T-cell (primary cell): ENCODE measurements around the gene DIPK1B. TPM values are rescaled to one million over a fixed set of nuclear protein-coding genes. Genes with fewer than 3 reads are reported as not detected.
A peak's percentile ranks its signal among the peaks of the same experiment; 100 is the strongest.

Experiments
- ATAC-seq, 4 experiments: fragments of 200-7000 bp in 3 of 4; fragments of 150-1000 bp in 1 of 4; cut with Tn5 transposase; replicated peaks in 1 of 4; 1 replicate in 3 of 4; 2 replicates in 1 of 4; pipeline ENCODE4 v1.10.0; 2021; ENCODE audit warnings: moderate library complexity in 3 of 4, mild to moderate bottlenecking in 2 of 4, moderate number of reproducible peaks in 1 of 4
- CTCF ChIA-PET, 2 donors: fragments of 300-600 bp; sonication (Branson Sonifier 250); formaldehyde crosslinking; loops; one replicate each; lab custom pipeline; 2022; ENCODE audit warnings: antibody characterized with exemption in 2 of 2; lab: Charles Lee
- POLR2A ChIA-PET, 2 donors: fragments of 300-600 bp; sonication (Branson Sonifier 250); formaldehyde crosslinking; loops; one replicate each; lab custom pipeline; 2022; ENCODE audit warnings: antibody characterized with exemption in 2 of 2; lab: Charles Lee
- DNase-seq, 35 experiments: peaks; one replicate each; pipeline versions ENCODE4 v3.0.0 to v3.0.0-alpha.2; 2013 to 2023
- H3K27ac ChIP-seq: one replicate; pipeline ENCODE4 v1.5.1; 2013; ENCODE audit warnings: low read length
- H3K27me3 ChIP-seq, 2 experiments: replicated peaks in 1 of 2; 1 replicate in 1 of 2; 2 replicates in 1 of 2; pipeline versions ENCODE4 v1.6.1 to v1.7.0; 2013; ENCODE audit warnings: low read length in 1 of 2, mixed read lengths in 1 of 2; ENCODE audit not compliant: control insufficient read depth in 2 of 2, insufficient read depth in 2 of 2; ENCODE audit errors: extremely low read depth in 1 of 2
- H3K36me3 ChIP-seq, 2 donors: 1 replicate in 1 of 2; 2 replicates in 1 of 2; pipeline versions ENCODE4 v1.6.1 to v1.7.0; 2013; ENCODE audit warnings: low read length in 1 of 2; ENCODE audit not compliant: control insufficient read depth in 2 of 2, insufficient read depth in 1 of 2; ENCODE audit errors: extremely low read depth in 1 of 2
- H3K4me1 ChIP-seq, 2 experiments: 1 replicate in 1 of 2; 2 replicates in 1 of 2; pipeline versions ENCODE4 v1.6.1 to v1.7.0; 2013; ENCODE audit warnings: low read length in 2 of 2, mixed read lengths in 1 of 2; ENCODE audit not compliant: insufficient read depth in 2 of 2, control insufficient read depth in 1 of 2; ENCODE audit errors: extremely low read depth in 1 of 2
- H3K4me3 ChIP-seq, 2 donors: 1 replicate in 1 of 2; 2 replicates in 1 of 2; pipeline versions ENCODE4 v1.5.1 to v1.7.0; 2013; ENCODE audit warnings: mild to moderate bottlenecking in 2 of 2, low read length in 1 of 2, moderate library complexity in 1 of 2; ENCODE audit not compliant: control insufficient read depth in 1 of 2; ENCODE audit errors: extremely low read depth in 1 of 2
- H3K9me3 ChIP-seq: 2 replicates; pipeline ENCODE4 v1.7.0; 2013
- H3K27ac Mint-ChIP-seq, 2 donors: one replicate each; pipeline ENCODE4 v1.8.0; 2020 to 2021; ENCODE audit warnings: mild to moderate bottlenecking in 2 of 2, mixed read lengths in 2 of 2
- H3K27me3 Mint-ChIP-seq, 2 donors: one replicate each; pipeline ENCODE4 v1.8.0; 2021 to 2022; ENCODE audit warnings: mixed read lengths in 2 of 2
- H3K36me3 Mint-ChIP-seq: one replicate; pipeline ENCODE4 v1.8.0; 2021; ENCODE audit warnings: mixed read lengths
- H3K4me1 Mint-ChIP-seq, 3 donors: one replicate each; pipeline ENCODE4 v1.8.0; 2020 to 2022; ENCODE audit warnings: mixed read lengths in 3 of 3, mild to moderate bottlenecking in 1 of 3
- H3K4me3 Mint-ChIP-seq, 3 donors: one replicate each; pipeline ENCODE4 v1.8.0; 2020 to 2022; ENCODE audit warnings: mild to moderate bottlenecking in 3 of 3, mixed read lengths in 3 of 3, moderate library complexity in 3 of 3
- H3K9me3 Mint-ChIP-seq, 3 donors: one replicate each; pipeline ENCODE4 v1.8.0; 2020 to 2022; ENCODE audit warnings: mixed read lengths in 3 of 3
- WGBS: methylation state at CpG from one replicate; pipeline ENCODE4 v1.1.5; 2013; ENCODE audit warnings: missing lambda C conversion rate; ENCODE audit not compliant: insufficient coverage; 5-methylcytosine and 5-hydroxymethylcytosine counted together
- total RNA-seq, 35 experiments: library from RNA in 6 of 35; stranded (reverse) in 6 of 35; fragments of 120-200 nt in 1 of 35; gene quantifications; one replicate each; pipeline versions ENCODE4 v1.2.1 to v1.2.4 and lab custom pipeline; 2013 to 2026

The DIPK1B gene
- total RNA-seq, 5 donors from 2014 or later (not counting 1 experiment from before 2014, with no cell fraction given), result 0.25 to 2.1 (median 0.77) TPM

DNA sequence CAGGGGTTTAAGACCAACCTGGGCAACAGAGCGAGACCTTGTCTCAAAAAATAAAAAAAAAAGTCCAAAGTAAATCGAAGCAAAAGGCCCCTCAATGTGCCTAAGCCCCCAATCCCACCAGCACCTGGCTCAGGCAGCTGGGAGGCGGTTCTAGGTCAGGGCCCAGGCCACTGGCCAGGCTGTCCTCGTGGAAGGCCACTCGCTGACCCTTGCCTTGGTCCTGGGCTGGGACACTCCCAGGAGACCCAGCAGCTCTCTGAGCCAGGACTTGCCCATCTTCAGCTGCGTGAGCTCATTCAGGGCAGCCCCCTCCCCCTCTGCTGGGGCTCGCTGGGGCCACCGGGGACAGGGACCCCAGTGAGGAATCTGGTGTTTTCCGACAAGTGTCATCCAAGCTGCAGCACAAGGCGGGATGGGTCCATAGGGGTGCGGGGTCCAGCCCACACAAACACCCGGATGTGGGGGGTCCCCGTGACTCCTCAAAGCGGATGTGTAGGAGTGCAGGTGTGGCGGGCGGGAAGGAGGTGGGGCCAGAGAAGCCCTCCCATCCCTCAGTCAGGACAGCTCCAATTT, 29.1 kb upstream of the DIPK1B start:
- Mint-ChIP-seq H3K4me1 (peaks cover 2 to 7% (median 6%) of the 10 kb centered on the region in 3 donors), H3K27me3 (no peaks in the 10 kb centered on the region), H3K36me3 (no peaks in the 10 kb centered on the region), H3K27ac (no peak overlapping the region), H3K9me3 (no peaks in the 10 kb centered on the region), H3K4me3 (no peak overlapping the region)
- H3K27ac ChIP-seq, result no peak overlapping the region
- ATAC-seq (no peak), DNase-seq (no peak)
- WGBS, result 88% methylated on average over 8 of the region's 16 CpGs
- H3K4me1 ChIP-seq, result peaks cover 0 to 20% of the 10 kb centered on the region in 2 experiments
- H3K4me3 ChIP-seq, result no peak overlapping the region
- ChIA-PET POLR2A (no interaction called here), CTCF (interaction anchor here in 1 of 2 donors (1.0 kb wide), 1 partner anchor 12 kb away, joined by 3 read pairs; no protein-coding TSS in a partner anchor)
- no peaks in the 10 kb centered on the region for H3K9me3 ChIP-seq
- H3K27me3 ChIP-seq, result peaks cover 0 to 2% of the 10 kb centered on the region in 2 experiments
- no peaks in the 10 kb centered on the region for H3K36me3 ChIP-seq

DNA sequence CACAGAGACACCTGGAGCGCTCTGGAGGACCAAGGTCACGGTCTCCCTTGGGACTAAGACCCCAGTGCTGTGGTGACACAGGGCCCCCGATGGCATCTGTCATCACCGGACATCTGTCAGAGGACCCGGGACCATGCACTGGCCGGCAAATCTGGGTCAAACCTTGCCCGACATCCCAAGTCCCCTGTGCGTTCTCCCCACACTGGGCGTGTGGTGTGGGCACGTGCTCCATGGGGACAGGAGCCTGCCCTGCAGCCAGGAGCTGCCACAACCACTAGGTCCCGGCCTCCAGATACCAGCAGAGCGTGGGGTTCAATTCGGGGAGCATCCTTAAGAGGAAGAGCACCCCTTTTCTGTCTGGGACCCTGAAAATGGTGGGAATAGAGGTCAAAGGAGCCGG, 28.6 kb upstream of the DIPK1B start:
- H3K36me3 Mint-ChIP-seq, result no peaks in the 10 kb centered on the region
- no peaks in the 10 kb centered on the region for H3K9me3 ChIP-seq
- H3K4me1 Mint-ChIP-seq, result peaks cover 2 to 7% (median 6%) of the 10 kb centered on the region in 3 donors
- H3K27ac ChIP-seq, result no peak overlapping the region
- ATAC-seq (no peak), DNase-seq (no peak)
- no peaks in the 10 kb centered on the region for H3K36me3 ChIP-seq
- ChIA-PET POLR2A (no interaction called here), CTCF (interaction anchor here in 1 of 2 donors (1.0 kb wide), 1 partner anchor 12 kb away, joined by 3 read pairs; no protein-coding TSS in a partner anchor)
- peaks cover 0 to 20% of the 10 kb centered on the region in 2 experiments for H3K4me1 ChIP-seq
- H3K4me3 ChIP-seq, result no peak overlapping the region
- H3K27me3 ChIP-seq, result peaks cover 0 to 4% of the 10 kb centered on the region in 2 experiments
- no peak overlapping the region for H3K4me3 Mint-ChIP-seq
- H3K27me3 Mint-ChIP-seq, result no peaks in the 10 kb centered on the region
- WGBS, result 97% methylated on average over 14 of the region's 14 CpGs
- H3K9me3 Mint-ChIP-seq, result no peaks in the 10 kb centered on the region
- H3K27ac Mint-ChIP-seq, result no peak overlapping the region

- WGBS, result 96% methylated on average over 12 of the region's 15 CpGs
- no peak overlapping the region for H3K27ac Mint-ChIP-seq
- no peak overlapping the region for H3K4me3 Mint-ChIP-seq
- DNase-seq (no peak), ATAC-seq (no peak)
- ChIA-PET CTCF (no interaction called here), POLR2A (no interaction called here)
- H3K9me3 ChIP-seq, result no peaks in the 10 kb centered on the region
- no peak overlapping the region for H3K27ac ChIP-seq
- peaks cover 0 to 4% of the 10 kb centered on the region in 2 experiments for H3K27me3 ChIP-seq
- no peak overlapping the region for H3K4me3 ChIP-seq
- peaks cover 2 to 8% (median 6%) of the 10 kb centered on the region in 3 donors for H3K4me1 Mint-ChIP-seq
- H3K9me3 Mint-ChIP-seq, result no peaks in the 10 kb centered on the region
- no peaks in the 10 kb centered on the region for H3K27me3 Mint-ChIP-seq
- no peaks in the 10 kb centered on the region for H3K36me3 Mint-ChIP-seq
- peaks cover 0 to 20% of the 10 kb centered on the region in 2 experiments for H3K4me1 ChIP-seq
- no peaks in the 10 kb centered on the region for H3K36me3 ChIP-seq
Measured at GRCh38 chr9:136684339-136684738, 28.0 kb upstream of the DIPK1B start.

DNA sequence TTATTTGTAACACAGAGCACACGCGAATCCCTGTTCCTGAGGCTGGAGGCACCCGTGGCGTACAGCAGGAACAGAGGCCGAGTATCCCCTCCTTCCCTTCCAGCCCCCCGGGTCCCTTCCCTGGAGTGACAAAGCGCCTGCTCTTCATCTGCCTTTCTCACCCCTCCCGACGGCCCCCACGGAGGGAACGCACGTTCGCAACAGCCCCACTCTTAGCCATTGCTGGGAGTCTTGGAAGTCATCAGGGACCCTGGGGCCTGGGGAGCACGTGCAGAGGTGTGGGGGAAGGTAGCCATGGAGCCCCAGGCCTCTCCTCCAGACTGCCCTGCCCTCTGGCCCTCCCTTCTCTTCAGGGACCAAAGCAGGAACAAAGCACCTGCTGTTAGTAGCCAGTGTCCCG, 27.6 kb upstream of the DIPK1B start:
- Mint-ChIP-seq H3K9me3 (no peaks in the 10 kb centered on the region), H3K4me3 (no peak overlapping the region), H3K4me1 (peaks cover 2 to 8% (median 6%) of the 10 kb centered on the region in 3 donors), H3K27ac (no peak overlapping the region), H3K36me3 (no peaks in the 10 kb centered on the region), H3K27me3 (peaks cover 0 to 3% of the 10 kb centered on the region in 2 donors)
- Histone ChIP-seq H3K36me3 (no peaks in the 10 kb centered on the region), H3K27ac (no peak overlapping the region), H3K9me3 (no peaks in the 10 kb centered on the region), H3K4me1 (peaks cover 0 to 20% of the 10 kb centered on the region in 2 experiments), H3K27me3 (peaks cover 0 to 4% of the 10 kb centered on the region in 2 experiments), H3K4me3 (no peak overlapping the region)
- no peak for DNase-seq
- WGBS, result 96% methylated on average over 8 of the region's 15 CpGs
- no peak for ATAC-seq
- CTCF ChIA-PET, result no interaction called here
- POLR2A ChIA-PET, result no interaction called here

- H3K36me3 Mint-ChIP-seq, result no peaks in the 10 kb centered on the region
- H3K4me3 Mint-ChIP-seq, result peak overlapping the region in 2 of 3 donors; percentile 31 to 39
- DNase-seq, result no peak
- H3K4me1 Mint-ChIP-seq, result peaks cover 2 to 8% (median 6%) of the 10 kb centered on the region in 3 donors
- Histone ChIP-seq H3K4me3 (no peak overlapping the region), H3K4me1 (peaks cover 0 to 20% of the 10 kb centered on the region in 2 experiments), H3K36me3 (no peaks in the 10 kb centered on the region), H3K27me3 (peaks cover 0 to 4% of the 10 kb centered on the region in 2 experiments), H3K27ac (no peak overlapping the region), H3K9me3 (no peaks in the 10 kb centered on the region)
- no peaks in the 10 kb centered on the region for H3K9me3 Mint-ChIP-seq
- POLR2A ChIA-PET, result no interaction called here
- peaks cover 0 to 7% of the 10 kb centered on the region in 2 donors for H3K27me3 Mint-ChIP-seq
- no peak for ATAC-seq
- CTCF ChIA-PET, result no interaction called here
- 93% methylated on average over 5 of the region's 7 CpGs for WGBS
- no peak overlapping the region for H3K27ac Mint-ChIP-seq
Measured at GRCh38 chr9:136685216-136685615, 27.2 kb upstream of the DIPK1B start.

DNA sequence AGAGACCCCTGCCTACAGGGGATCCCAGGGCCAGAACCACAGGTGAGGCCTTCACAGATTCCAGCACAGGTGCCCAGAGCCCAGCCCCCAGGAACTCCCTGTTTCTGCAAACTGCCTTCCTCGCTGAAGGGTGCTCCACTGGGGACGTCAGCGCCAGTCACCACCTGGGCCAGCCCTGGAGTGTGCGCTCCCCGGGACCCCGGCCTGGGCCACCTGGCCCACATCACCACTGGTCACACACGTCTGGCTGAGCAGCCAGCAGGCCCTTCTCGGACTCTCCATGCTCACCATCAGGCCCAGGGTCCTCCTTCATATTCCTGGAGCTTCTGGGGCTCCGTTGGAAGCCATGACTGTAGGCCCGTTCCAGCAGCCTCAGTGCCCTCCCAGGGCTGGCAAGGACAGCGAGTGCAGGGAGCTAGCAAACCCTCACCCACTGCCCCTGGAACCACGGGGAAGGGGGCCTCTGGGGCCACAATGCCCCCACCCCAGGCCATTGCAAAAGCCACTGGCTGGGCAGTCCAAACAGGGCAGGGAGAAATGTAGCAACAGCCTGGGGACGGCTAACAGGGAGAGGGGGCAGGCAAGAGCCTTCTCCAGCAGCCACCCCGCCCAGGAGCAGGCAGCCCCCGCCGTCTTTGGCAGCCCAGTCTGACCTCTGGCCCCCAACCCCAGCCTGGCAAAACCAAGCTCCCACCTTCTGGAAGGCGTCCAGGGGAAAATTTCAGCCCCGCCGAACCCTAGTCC, 26.4 kb upstream of the DIPK1B start:
- DNase-seq (no peak), ATAC-seq (no peak)
- Histone ChIP-seq H3K27ac (no peak overlapping the region), H3K4me3 (peak overlapping the region; percentile 66 to 72), H3K4me1 (peaks cover 0 to 20% of the 10 kb centered on the region in 2 experiments), H3K36me3 (no peaks in the 10 kb centered on the region), H3K9me3 (no peaks in the 10 kb centered on the region), H3K27me3 (peaks cover 0 to 11% of the 10 kb centered on the region in 2 experiments)
- H3K4me3 Mint-ChIP-seq, result peak overlapping the region; percentile 71 to 76 (median 72)
- H3K27ac Mint-ChIP-seq, result peak overlapping the region in 1 of 2 donors; percentile 39
- H3K27me3 Mint-ChIP-seq, result peaks cover 0 to 7% of the 10 kb centered on the region in 2 donors
- WGBS, result 80% methylated on average over 13 of the region's 19 CpGs
- no peaks in the 10 kb centered on the region for H3K9me3 Mint-ChIP-seq
- CTCF ChIA-PET, result interaction anchor here in 1 of 2 donors (0.6 kb wide), 1 partner anchor 30 kb away, joined by 4 read pairs; no protein-coding TSS in a partner anchor
- peaks cover 2 to 8% (median 6%) of the 10 kb centered on the region in 3 donors for H3K4me1 Mint-ChIP-seq
- POLR2A ChIA-PET, result no interaction called here
- no peaks in the 10 kb centered on the region for H3K36me3 Mint-ChIP-seq
